Measurements from ENCODE around the gene ITPRID2.

DNA sequence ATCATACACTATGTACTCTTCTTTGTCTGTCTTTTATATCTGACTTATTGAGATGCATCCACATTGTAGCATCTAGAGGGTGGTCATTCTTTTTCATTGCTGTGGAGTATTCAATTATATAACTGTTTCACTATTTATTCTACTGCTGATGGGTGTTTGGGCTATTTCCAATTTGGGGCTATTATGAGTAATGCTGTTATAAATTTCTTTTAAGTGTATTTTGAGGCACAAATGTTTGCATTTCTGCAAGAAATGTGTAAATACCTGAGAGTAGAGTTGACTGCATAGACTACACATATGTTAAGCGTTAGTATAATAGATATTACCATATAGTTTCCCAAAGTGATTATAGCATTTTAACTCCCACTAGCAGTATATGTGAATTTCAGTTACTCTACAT, 67.2 kb downstream of the ITPRID2 start:
- TF ChIP-seq, protein P1, sequence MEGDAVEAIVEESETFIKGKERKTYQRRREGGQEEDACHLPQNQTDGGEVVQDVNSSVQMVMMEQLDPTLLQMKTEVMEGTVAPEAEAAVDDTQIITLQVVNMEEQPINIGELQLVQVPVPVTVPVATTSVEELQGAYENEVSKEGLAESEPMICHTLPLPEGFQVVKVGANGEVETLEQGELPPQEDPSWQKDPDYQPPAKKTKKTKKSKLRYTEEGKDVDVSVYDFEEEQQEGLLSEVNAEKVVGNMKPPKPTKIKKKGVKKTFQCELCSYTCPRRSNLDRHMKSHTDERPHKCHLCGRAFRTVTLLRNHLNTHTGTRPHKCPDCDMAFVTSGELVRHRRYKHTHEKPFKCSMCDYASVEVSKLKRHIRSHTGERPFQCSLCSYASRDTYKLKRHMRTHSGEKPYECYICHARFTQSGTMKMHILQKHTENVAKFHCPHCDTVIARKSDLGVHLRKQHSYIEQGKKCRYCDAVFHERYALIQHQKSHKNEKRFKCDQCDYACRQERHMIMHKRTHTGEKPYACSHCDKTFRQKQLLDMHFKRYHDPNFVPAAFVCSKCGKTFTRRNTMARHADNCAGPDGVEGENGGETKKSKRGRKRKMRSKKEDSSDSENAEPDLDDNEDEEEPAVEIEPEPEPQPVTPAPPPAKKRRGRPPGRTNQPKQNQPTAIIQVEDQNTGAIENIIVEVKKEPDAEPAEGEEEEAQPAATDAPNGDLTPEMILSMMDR (IDR thresholded peaks at IDR 0.05; ENCODE audit: insufficient read depth, low read length, poor library complexity, severe bottlenecking) = no peak
- TF ChIP-seq EZH2phosphoT487 (conservative IDR thresholded peaks at IDR 0.05; ENCODE audit: low read length) = no peak

Measured in SU-DHL-6 (cell line).